ENCODE data around the gene CSNK1A1. TPM values are rescaled to one million over a fixed set of nuclear protein-coding genes. Genes with fewer than 3 reads are reported as not detected.

CSNK1A1 gene
- total RNA-seq, 1 experiment from 2014 or later, result 263 TPM

DNA sequence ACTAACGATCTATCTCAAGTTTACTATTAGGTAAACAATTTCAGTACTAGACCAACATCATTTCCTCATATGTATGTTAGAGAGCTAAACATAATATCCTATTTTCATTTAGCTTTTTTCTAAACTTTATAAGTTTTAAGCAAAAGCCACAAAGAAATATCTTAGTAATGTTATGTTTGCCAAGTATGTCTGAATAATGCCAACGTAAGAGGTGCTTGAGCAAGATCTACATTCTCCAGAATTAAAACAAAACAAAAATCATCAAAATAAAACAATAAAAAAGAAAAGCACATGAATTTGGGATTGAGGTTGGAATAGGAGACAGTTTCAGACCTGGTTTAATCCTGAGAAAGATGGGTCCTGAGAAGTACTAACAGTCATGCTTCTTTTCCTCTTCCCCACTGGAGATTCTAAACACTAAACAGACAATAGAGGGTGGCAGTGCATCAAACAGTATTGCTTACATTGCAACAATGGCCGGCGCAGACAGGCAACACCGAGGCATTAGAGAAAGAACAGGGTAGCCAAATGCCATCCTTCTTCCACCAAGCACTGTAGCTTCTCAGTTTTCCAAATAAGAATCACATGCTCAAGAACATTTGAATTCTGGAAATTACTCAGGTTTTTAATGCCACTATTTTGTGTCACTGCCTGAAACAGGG is 33.6 kb downstream of the CSNK1A1 start:
- Histone ChIP-seq H3K4me2 (ENCODE audit: low read length) (no peak overlapping the region), H3K4me3 (replicated peaks in 1 of 2; ENCODE audit: low read depth in 1 of 2, low read length in 2 of 2) (no peak overlapping the region), H3K36me3 (ENCODE audit: control insufficient read depth in 1 of 2, insufficient read depth in 2 of 2, low read length in 2 of 2) (peaks cover 22 to 34% of the 10 kb centered on the region in 2 experiments; a peak in 3 of 4 replicates), H3K4me1 (ENCODE audit: control insufficient read depth in 1 of 2, insufficient read depth in 2 of 2, low read length in 2 of 2) (0 out of 4 replicates have a peak, but pooled peaks cover 0 to 5% of the 10 kb centered on the region in 2 experiments), H4K20me1 (ENCODE audit: insufficient read depth) (peaks cover 49% of the 10 kb centered on the region), H3K9ac (ENCODE audit: low read length) (no peak overlapping the region), H3K9me2 (ENCODE audit: insufficient read depth) (no peaks in the 10 kb centered on the region), H3K9me3 (ENCODE audit: control insufficient read depth in 1 of 2, insufficient read depth in 1 of 2, low read depth in 1 of 2, low read length in 2 of 2) (no peaks in the 10 kb centered on the region), H2AFZ (ENCODE audit: low read depth, low read length, poor library complexity, severe bottlenecking) (no peak overlapping the region), H3K27me3 (ENCODE audit: insufficient read depth, low read length) (no peaks in the 10 kb centered on the region), H3K27ac (ENCODE audit: low read depth, low read length) (no peak overlapping the region), H3K79me2 (ENCODE audit: insufficient read depth, low read length) (peaks cover 100% of the 10 kb centered on the region)
- DNase-seq (ENCODE audit: low read depth, low spot score) (no peak), ATAC-seq (no peak)
- ChIA-PET POLR2A (interaction anchor here (1.4 kb wide), 1 partner anchor 34 kb away, joined by 3 read pairs; the partner anchor contains the start of gene CSNK1A1), CTCF (no interaction called here), RAD21 (ENCODE audit: low non-redundant PET in 1 of 2, low total read pairs in 2 of 2, uncharacterized antibody in 2 of 2, unreplicated experiment in 2 of 2) (interaction anchor here in 1 of 2 experiments (0.6 kb wide), 1 partner anchor 109 kb away, joined by 3 read pairs; no protein-coding TSS in a partner anchor)
- TF ChIP-seq SRF (IDR thresholded peaks at IDR 0.05; ENCODE audit: low read depth) (no peak), CBX3 (IDR thresholded peaks at IDR 0.05; ENCODE audit: low read depth) (no peak), ELF1 (IDR thresholded peaks at IDR 0.05; ENCODE audit: borderline replicate concordance, low read depth) (no peak)
- TF ChIP-seq, protein P1, sequence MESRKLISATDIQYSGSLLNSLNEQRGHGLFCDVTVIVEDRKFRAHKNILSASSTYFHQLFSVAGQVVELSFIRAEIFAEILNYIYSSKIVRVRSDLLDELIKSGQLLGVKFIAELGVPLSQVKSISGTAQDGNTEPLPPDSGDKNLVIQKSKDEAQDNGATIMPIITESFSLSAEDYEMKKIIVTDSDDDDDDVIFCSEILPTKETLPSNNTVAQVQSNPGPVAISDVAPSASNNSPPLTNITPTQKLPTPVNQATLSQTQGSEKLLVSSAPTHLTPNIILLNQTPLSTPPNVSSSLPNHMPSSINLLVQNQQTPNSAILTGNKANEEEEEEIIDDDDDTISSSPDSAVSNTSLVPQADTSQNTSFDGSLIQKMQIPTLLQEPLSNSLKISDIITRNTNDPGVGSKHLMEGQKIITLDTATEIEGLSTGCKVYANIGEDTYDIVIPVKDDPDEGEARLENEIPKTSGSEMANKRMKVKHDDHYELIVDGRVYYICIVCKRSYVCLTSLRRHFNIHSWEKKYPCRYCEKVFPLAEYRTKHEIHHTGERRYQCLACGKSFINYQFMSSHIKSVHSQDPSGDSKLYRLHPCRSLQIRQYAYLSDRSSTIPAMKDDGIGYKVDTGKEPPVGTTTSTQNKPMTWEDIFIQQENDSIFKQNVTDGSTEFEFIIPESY (IDR thresholded peaks at IDR 0.05; ENCODE audit: extremely low read depth, insufficient replicate concordance, low read length), result no peak
- intact Hi-C loops (cut with micrococcal nuclease), result no loop called here
- no TSS peak for BruUV-seq (replicated peaks)

DNA sequence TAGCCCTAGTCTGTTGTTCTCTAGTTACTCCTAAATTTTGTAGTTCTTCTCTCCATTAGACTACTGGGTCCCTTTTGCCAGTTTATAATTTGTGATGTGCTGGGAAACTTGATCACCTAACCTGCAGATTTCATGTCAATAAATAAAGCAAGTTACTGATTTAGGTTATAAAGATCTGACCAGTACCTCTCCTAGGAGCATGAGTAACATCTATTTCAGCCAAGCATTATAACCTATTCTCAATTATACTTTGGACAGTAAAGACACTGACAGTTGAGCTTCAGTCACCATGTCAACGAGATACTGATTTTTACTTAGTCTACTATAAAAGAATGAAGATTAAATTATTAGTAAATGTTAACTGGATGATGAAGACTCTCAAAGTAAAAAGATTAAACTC is 36.7 kb downstream of the CSNK1A1 start:
- CTCF ChIA-PET, result interaction anchor here (1.1 kb wide), 1 partner anchor 72 kb away, joined by 3 read pairs; no protein-coding TSS in a partner anchor
- peaks cover 39 to 41% of the 10 kb centered on the region in 2 experiments for H3K36me3 ChIP-seq (ENCODE audit: control insufficient read depth in 1 of 2, insufficient read depth in 2 of 2, low read length in 2 of 2)
- TF ChIP-seq ZFX (IDR thresholded peaks at IDR 0.05) (no peak), POLR2AphosphoS5 (IDR thresholded peaks at IDR 0.05; ENCODE audit: low read depth, low read length) (no peak), YY1 (IDR thresholded peaks at IDR 0.05; ENCODE audit: extremely low read depth, insufficient replicate concordance, low read depth, low read length) (no peak), RAD21 (IDR thresholded peaks at IDR 0.05; ENCODE audit: low read depth) (no peak), POLR2A (IDR thresholded peaks at IDR 0.05; ENCODE audit: borderline replicate concordance, extremely low read depth, insufficient read depth, insufficient read length) (no peak), SP1 (IDR thresholded peaks at IDR 0.05; ENCODE audit: low read depth) (no peak), EZH2phosphoT487 (IDR thresholded peaks at IDR 0.05; ENCODE audit: borderline replicate concordance) (no peak), ZNF274 (IDR thresholded peaks at IDR 0.05; ENCODE audit: low read depth, low read length) (no peak), ATF3 (IDR thresholded peaks at IDR 0.05) (no peak), SRF (IDR thresholded peaks at IDR 0.05; ENCODE audit: low read depth) (no peak), CTCF (IDR thresholded peaks at IDR 0.05 in 2 of 3, conservative IDR thresholded peaks at IDR 0.05 in 1 of 3; ENCODE audit: borderline replicate concordance in 1 of 3, insufficient read depth in 1 of 3, low read depth in 2 of 3, low read length in 2 of 3) (no peak)

More for the DNA sequence above, 36.7 kb downstream of the CSNK1A1 start:
- no peak for DNase-seq (ENCODE audit: low read depth, low spot score)
- Histone ChIP-seq H3K4me1 (ENCODE audit: control insufficient read depth in 1 of 2, insufficient read depth in 2 of 2, low read length in 2 of 2) (0 out of 4 replicates have a peak, but pooled peaks cover 0 to 5% of the 10 kb centered on the region in 2 experiments), H3K9ac (ENCODE audit: low read length) (no peak overlapping the region), H3K4me2 (ENCODE audit: low read length) (no peak overlapping the region), H4K20me1 (ENCODE audit: insufficient read depth) (peaks cover 38% of the 10 kb centered on the region), H3K9me3 (ENCODE audit: control insufficient read depth in 1 of 2, insufficient read depth in 1 of 2, low read depth in 1 of 2, low read length in 2 of 2) (no peaks in the 10 kb centered on the region), H3K9me2 (ENCODE audit: insufficient read depth) (no peaks in the 10 kb centered on the region), H2AFZ (ENCODE audit: low read depth, low read length, poor library complexity, severe bottlenecking) (no peak overlapping the region), H3K79me2 (ENCODE audit: insufficient read depth, low read length) (peaks cover 100% of the 10 kb centered on the region), H3K27ac (ENCODE audit: low read depth, low read length) (no peak overlapping the region), H3K4me3 (replicated peaks in 1 of 2; ENCODE audit: low read depth in 1 of 2, low read length in 2 of 2) (no peak overlapping the region), H3K27me3 (ENCODE audit: insufficient read depth, low read length) (no peaks in the 10 kb centered on the region)
- BruUV-seq (replicated peaks), result no TSS peak
- ChIA-PET POLR2A (interaction anchor here (1.3 kb wide), 1 partner anchor 34 kb away, joined by 3 read pairs; no protein-coding TSS in a partner anchor), RAD21 (ENCODE audit: low non-redundant PET in 1 of 2, low total read pairs in 2 of 2, uncharacterized antibody in 2 of 2, unreplicated experiment in 2 of 2) (no interaction called here)
- no peak for ATAC-seq
- intact Hi-C loops (cut with micrococcal nuclease), result no loop called here
